Mesothelial cell of epicardium (in vitro differentiated cells): ENCODE data around the gene BRMS1. TPM values are rescaled to one million over a fixed set of nuclear protein-coding genes. Genes with fewer than 3 reads are reported as not detected.
A peak's percentile ranks its signal among the peaks of the same experiment; 100 is the strongest.

ENCODE experiments used
- DNase-seq, 2 experiments: peaks; one replicate each; pipeline ENCODE4 v3.0.0; 2021; ENCODE audit warnings: low spot score in 2 of 2; ENCODE audit not compliant: unreplicated experiment in 2 of 2
- H3K27ac Mint-ChIP-seq: 2 replicates; pipeline ENCODE4 v1.8.0; 2021; ENCODE audit warnings: mixed read lengths
- H3K27me3 Mint-ChIP-seq: 2 replicates; pipeline ENCODE4 v1.8.0; 2021; ENCODE audit warnings: low read depth, mixed read lengths
- H3K36me3 Mint-ChIP-seq: 2 replicates; pipeline ENCODE4 v1.8.0; 2021; ENCODE audit warnings: mixed read lengths
- H3K4me1 Mint-ChIP-seq: 2 replicates; pipeline ENCODE4 v1.8.0; 2021; ENCODE audit warnings: mixed read lengths
- H3K4me3 Mint-ChIP-seq: 2 replicates; pipeline ENCODE4 v1.8.0; 2021; ENCODE audit warnings: mild to moderate bottlenecking, moderate library complexity, mixed read lengths
- H3K9me3 Mint-ChIP-seq: 2 replicates; pipeline ENCODE4 v1.8.0; 2021; ENCODE audit warnings: mixed read lengths
- total RNA-seq: library from RNA; stranded (reverse); gene quantifications from 3 replicates; pipeline ENCODE4 v1.2.1, GENCODE V29; 2021
- TF ChIP-seq, protein P1 (sequence below): fragments of 200-600 bp; sonication (generic); IDR thresholded peaks from one replicate; pipeline ENCODE4 v1.5.0; 2021; ENCODE audit warnings: antibody characterized with exemption; ENCODE audit not compliant: unreplicated experiment

Gene BRMS1
- total RNA-seq, 1 donor from 2014 or later = 25.0 TPM

DNA sequence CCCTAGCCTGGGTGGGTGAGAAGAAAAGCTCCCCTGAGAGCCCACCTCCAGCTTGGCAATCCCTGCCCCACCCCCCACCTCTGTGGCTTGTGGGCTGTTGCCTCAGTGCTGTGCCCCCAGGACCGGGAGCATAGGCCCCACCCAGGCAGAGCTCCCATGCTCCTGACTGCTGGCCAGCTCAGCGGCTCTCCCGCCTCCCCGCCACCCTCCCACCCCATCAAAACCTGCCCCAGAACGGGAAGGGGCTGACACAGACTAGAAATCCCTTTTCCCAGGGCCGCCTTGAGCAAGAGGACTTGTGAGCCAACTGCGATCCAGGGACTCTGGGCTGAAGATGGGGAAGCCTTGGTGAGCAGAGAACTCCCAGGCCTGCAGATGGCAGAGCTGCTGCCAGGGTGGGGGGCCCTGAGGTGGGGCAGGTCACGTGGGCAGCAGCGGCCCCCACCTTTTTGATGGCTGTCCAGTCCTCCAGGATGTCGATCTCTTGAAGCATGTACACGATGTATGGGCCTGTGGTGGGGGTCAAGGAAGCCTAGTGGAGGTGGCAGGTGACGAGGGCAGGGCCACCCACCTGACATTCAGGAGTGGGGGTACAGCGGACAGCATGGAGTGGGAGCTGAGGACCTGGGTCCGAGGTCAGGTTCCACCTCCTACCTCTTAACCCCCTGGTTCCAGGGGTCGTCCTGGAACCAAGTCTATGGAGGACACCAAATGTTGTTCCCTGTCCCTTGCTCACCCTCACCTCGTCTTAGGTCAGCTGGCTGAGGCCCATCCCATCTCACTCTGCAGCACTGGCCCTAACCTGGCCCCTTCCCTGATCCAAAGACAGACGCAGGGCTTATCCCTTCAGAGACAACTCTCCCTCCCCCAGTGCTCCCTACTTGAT is 6.4 kb downstream of the BRMS1 start:
- Mint-ChIP-seq H3K4me1 (peaks cover 18% of the 10 kb centered on the region), H3K9me3 (no peaks in the 10 kb centered on the region), H3K36me3 (peaks cover 2% of the 10 kb centered on the region), H3K27me3 (peaks cover 7% of the 10 kb centered on the region), H3K27ac (no peak overlapping the region), H3K4me3 (no peak overlapping the region)
- TF ChIP-seq, protein P1, sequence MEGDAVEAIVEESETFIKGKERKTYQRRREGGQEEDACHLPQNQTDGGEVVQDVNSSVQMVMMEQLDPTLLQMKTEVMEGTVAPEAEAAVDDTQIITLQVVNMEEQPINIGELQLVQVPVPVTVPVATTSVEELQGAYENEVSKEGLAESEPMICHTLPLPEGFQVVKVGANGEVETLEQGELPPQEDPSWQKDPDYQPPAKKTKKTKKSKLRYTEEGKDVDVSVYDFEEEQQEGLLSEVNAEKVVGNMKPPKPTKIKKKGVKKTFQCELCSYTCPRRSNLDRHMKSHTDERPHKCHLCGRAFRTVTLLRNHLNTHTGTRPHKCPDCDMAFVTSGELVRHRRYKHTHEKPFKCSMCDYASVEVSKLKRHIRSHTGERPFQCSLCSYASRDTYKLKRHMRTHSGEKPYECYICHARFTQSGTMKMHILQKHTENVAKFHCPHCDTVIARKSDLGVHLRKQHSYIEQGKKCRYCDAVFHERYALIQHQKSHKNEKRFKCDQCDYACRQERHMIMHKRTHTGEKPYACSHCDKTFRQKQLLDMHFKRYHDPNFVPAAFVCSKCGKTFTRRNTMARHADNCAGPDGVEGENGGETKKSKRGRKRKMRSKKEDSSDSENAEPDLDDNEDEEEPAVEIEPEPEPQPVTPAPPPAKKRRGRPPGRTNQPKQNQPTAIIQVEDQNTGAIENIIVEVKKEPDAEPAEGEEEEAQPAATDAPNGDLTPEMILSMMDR = no peak
- no peak for DNase-seq

DNA sequence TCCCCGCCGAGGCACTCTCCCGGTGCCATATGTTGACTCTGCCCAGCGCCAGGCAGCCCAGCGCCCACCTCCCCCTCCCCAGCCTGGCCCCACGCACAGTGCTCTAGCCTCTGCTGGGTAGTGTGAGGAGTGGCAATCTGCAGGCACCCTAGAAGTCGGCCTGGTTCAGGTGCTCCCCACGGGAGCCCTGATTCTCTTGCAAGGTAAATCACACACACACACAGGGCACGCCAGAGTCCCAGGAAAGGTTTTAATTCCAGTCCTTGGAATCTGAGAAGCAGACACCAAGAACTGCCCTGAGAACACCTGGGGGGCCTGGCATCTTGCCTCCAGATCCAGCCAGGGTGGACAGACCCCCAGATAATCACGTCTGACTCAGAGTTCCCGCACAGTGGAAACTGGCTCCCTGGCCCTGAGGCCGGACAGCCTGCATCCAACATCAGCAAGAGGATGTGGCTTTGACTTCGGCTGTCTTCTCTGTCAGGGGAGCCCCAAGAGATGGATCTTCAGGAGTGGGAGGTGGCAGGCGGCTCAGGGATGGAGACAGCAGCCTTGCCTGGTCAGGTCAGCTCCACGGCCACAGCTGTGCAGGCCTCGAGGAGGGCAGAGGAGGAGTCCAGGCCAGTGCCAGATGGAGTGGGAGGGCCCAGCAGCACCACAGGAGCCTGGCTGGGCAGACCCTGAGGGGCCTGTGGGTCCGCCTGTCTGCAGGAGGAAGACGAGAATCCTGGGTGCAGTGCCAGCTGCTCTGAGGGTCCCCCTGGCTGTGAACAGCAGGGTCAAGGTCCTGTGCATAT is 7.6 kb downstream of the BRMS1 start:
- TF ChIP-seq, protein P1 = no peak
- Mint-ChIP-seq H3K27ac (no peak overlapping the region), H3K4me1 (peaks cover 15% of the 10 kb centered on the region), H3K9me3 (no peaks in the 10 kb centered on the region), H3K36me3 (peaks cover 2% of the 10 kb centered on the region), H3K4me3 (peak overlapping the region; percentile 93), H3K27me3 (peaks cover 7% of the 10 kb centered on the region)
- no peak for DNase-seq

DNA sequence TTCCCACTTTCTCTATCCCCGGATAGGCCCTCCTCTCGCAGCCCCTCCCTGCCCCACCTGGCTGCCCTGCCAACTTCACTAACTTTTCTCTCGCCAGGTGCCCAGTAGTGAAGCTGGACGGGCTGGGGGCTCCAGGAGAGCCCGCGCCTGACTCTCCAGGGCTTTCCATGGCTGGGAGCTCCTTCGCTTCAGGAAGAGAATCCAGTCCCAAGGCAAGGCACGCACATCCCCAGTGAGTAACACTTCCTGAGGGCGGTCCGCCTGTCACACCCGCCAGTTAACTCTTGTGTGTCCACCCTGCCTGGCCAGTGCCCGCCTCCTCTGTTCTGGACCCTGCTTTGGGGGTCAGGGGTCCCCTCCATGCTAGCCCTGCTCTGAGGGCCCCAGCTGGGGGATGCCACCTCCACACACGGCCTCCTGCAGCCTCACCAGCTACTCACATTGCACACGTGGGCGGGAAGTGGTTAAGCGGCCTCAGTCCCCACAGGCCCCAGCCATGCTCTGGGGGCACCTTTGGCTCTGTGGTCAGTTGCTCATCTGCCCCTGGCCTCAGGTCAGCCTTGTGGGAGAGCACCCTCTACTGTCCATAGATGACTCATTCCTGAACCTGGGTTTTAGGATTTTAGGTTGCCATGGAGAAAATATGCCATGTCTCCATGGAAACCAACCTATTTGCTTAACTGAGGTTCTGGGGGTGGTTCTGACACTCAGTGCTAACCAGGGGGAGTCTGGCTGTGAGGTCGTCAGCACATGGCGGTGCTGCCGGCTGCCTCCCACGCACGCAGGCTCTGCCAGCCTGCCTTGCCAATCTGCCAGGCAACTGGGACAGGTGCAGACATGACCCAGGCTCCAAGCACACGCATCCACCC is 8.4 kb downstream of the BRMS1 start, which contains the start of gene RIN1:
TSS of gene RIN1 (minus strand) at position 201 of the 869 bp plus-strand sequence. CDS start at position 169, 32 bp downstream.
- Mint-ChIP-seq H3K4me1 (peaks cover 15% of the 10 kb centered on the region), H3K27me3 (peaks cover 7% of the 10 kb centered on the region), H3K9me3 (no peaks in the 10 kb centered on the region), H3K4me3 (peak within 1 kb of the TSS; percentile 93), H3K36me3 (peaks cover 2% of the 10 kb centered on the region), H3K27ac (peak within 1 kb of the TSS; percentile 94)
- TF ChIP-seq, protein P1 = no peak
- DNase-seq = no peak

DNA sequence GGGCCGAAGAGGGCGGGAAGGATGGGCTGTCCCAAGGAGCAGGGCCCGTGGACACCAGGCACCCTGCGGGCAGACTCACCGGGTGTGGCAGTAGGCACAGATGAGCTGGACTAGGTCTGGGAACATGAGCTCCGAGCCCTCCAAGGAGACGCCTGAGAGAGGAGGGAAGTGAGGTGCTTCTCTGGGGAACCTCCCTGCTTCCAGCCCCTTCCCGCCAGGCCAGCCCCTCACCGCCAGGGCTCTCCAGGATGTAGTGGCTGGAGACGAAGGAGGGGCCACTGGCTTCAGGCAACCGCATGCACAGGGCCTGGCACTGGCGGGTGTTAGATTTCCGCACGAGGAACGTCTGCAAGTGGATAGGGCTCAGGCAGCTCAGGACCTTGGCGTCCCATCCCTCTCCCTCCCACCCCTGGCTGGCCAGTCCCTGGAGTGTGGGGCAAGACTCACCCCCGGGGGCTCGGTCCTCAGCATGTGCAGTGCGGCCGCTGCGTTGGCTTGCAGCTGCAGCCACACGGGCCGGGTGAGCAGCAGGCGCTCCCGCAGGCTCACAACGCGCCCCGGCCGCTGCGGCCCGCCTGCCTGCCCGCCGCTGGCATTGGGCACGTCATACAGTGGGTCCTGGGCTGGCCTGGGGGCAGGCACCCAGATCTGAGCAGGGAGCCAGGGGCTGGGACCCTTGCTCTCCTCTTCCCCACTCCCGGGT is 9.2 kb downstream of the BRMS1 start:
- H3K27ac Mint-ChIP-seq = peak overlapping the region; percentile 94

More for the DNA sequence above, 9.2 kb downstream of the BRMS1 start:
- H3K9me3 Mint-ChIP-seq = no peaks in the 10 kb centered on the region
- peaks cover 7% of the 10 kb centered on the region for H3K27me3 Mint-ChIP-seq
- peaks cover 2% of the 10 kb centered on the region for H3K36me3 Mint-ChIP-seq
- TF ChIP-seq, protein P1 = no peak
- DNase-seq = no peak
- H3K4me3 Mint-ChIP-seq = peak overlapping the region; percentile 93
- H3K4me1 Mint-ChIP-seq = peaks cover 15% of the 10 kb centered on the region
